Activated CD4-positive, alpha-beta T cell treated with anti-CD3 and anti-CD28 coated beads for 24 hours (primary cell): Measurements from ENCODE around the gene CENPL.
"Not testable (repeated sequence)": the region's sequence is repeated elsewhere in the genome, so short reads cannot be mapped to it uniquely, and the experiment has no call there.

ENCODE experiments used
- DNase-seq, 2 donors: peaks; one replicate each; pipeline ENCODE4 v3.0.0-alpha.2; 2020; ENCODE audit warnings: low read depth in 2 of 2

Gene CENPL

DNA sequence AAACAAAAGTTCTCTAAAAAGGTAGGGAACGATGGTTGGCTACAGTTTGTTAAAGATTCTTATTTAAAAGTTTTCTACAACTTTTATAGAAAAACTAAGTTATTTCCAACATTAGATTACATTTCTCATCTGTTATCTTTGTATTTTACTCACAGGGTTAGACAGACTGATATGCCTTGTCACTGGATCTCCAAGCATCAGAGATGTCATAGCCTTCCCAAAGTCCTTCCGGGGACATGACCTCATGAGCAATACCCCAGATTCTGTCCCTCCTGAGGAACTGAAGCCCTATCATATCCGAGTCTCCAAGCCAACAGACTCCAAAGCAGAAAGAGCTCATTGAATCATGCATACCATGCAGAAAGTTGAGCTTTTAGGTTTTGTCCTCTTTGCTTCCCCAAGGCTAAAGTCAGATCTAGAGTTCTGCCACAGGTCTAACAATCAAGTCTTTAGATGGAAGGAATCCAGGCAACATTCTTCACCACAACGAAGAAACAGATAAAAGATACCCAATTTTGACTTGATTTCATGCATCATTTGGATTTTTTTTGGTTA, 32.8 kb upstream of the CENPL start:
- no peak for DNase-seq

DNA sequence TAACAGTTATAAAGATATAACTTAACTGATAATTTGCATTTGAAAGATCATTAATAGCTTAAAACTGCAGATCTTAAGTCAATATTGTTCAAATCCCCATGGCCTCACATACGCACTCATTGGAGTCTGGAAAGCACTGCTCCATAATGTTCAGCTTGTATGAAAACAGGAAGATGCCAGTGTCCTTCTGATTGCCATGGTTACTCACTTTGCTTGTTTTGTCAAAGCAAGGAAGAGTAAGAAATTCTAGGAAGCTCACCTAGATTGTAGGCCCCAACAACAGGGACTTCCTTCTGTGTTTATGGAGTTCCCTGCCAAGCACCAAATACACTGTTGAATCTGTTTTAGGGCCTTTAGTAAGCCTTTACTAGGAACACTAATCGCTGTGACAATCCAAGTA, 32.2 kb upstream of the CENPL start:
- DNase-seq, result no peak

DNA sequence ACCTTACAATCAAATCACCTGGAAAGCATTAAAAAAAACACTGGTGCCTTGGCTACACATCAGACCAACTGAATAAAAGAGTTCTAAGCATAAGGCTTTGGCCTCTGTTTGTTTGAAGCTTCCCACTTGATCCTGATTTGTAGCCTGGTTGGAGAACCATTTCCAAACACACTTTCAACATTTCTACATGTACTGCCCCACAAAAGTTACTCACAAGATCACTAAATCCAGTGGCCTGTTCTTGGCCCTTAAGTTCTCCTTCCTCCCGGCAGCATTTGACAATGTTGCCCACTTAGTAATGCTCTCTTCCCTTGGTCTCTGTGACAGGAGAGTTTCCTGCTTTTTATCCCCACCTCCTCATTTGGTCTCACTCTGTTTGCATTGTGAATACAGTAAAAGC, 31.3 kb upstream of the CENPL start:
- DNase-seq, result no peak

DNA sequence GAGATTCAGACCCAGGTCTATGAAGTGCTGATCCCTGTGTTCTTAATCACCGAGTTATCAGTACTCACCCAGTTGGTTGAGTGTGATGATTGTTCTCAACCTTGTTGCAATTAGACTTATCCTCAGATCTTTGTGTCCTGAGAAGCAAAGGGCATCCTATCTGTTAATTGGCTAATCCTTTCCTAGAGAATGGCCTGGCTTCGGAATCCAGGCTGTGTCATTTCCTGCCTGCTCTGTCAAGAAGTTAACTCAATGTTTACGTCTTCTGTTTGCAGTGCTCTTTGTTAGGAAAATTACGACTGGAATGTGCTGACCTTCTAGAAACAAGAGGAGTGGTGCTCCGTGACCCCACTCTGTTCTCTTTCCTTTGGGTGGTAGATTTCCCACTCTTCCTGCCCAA, 28.4 kb upstream of the CENPL start:
- no peak for DNase-seq

DNA sequence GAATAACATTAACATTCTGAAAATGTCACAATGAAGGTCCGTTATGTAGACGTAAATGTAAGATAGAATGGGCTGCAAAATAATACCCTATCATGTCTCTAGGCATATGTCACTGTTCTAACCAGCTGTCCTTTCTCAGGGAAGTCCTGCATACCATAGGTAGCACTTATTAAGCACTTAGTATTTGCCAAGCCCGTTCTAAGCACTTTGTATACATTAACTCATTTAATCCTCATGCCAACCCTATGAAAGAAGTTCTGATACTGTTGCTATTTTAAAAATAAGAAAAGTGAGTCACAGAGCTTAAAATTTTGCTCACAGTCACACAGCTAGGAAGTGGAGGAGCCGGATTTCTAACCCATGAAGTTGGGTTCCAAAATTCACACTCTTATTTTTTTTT, 27.4 kb upstream of the CENPL start:
- no peak for DNase-seq

DNA sequence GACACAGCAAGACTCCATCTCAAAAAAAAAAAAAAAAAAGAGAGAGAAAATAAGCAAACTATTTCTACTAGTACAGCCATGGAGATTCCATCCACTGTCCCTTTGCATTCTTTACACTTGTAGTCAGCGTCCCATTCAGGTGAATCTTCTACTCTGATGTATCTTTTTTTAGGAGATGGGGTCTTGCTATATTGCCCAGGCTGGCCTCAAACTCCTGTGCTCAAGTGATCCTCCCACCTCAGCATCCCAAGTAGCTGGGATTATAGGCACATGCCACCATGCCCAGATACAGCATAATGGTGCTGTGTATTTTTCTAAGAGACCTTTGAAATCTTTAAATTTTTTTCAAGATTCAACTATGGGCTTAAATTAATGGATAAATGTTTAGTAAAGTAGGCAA, 8.1 kb upstream of the CENPL start:
- no peak for DNase-seq

DNA sequence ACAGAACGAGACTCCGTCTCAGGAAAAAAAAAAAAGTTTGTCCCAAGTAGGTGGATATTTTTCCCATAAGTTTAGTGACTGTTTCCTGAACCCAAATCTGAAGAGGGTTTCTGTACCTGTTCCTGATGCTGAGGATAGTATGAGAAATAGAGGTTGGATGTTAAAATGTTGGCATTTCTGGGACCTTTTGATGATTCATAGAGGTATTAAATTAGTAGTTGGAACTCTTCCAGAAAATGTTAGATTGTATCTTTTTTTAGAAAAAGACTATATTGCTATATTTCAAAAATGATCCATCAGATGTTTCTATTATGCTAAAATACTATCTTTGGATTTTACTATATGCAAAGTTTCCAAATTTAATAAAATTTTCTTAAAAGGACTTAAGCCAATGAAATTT, 2.9 kb upstream of the CENPL start:
- DNase-seq, result no peak

DNA sequence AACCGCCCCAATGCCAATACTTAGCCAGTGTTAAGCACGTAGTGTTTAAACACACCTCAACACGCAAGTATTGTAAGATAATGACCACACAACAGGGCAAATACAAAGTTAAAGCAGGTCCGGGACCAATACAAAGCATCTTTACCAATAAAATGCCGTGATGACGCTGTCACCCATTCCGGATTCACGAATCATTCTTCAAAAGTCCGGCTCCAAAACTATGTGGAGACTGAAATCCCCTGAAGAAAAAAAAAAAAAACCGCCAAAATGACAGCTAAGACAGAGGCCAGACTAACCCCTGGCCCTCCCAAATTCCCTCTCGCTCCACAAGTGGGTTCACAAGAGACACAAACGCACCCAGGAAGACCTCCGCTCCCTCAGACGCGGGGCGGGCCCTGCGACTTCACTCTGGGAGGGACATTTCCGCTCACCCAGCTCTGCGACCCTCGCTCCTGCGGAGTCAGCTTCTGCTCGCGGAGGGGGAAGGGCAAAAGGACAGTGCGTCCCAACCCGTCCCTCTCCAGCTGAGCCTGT, 835 bp downstream of the CENPL start:
- no peak for DNase-seq

DNA sequence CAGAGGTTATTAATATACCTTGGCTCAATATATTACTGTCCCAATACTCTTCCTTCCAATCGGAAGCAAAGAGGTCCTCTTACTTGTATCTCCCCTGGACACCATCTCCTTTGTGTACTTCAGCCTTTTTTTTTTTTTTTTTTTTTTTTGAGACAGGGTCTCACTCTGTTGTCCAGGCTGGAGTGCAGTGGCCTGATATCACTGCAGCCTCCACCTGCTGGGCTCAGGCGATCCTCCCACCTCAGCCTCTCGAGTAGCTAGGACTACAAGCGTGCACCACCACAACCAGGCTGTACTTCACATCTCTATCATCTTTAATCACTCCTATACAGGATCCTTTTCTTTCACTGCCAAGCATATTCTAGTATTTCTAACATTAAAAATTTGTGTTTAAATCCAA, 3.0 kb downstream of the CENPL start:
- no peak for DNase-seq

DNA sequence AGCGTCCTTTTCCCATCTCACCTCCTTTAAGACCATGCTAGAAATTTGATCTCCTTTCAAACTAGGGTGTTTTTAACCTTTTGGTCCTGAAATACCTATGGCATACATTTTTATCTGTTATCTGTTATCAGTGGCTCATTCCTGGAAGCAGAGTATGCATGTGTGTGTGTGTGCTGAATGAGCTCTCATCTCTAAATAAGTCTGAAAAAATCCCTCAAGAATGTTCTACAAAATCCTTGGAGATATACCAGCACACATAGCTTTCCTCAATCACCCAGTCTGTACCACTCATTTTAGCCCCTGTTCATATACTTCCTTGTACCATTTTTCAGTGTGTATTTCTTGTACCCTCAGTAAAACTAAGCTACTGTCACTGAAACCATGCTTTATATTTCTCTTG, 6.2 kb downstream of the CENPL start:
- DNase-seq, result no peak

DNA sequence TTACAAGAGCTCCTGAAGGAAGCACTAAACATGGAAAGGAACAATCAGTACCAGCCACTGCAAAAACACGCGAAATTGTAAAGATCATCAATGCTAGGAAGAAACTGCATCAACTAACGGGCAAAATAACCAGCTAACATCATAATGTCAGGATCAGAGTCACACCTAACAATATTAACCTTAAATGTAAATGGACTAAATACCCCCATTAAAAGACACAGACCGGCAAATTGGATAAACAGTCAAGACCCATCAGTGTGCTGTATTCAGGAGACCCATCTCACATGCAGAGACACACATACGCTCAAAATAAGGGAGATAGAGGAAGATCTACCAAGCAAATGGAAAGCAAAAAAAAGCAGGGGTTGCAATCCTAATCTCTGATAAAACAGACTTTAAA, 11.0 kb downstream of the CENPL start:
- not testable (repeated sequence) for DNase-seq

DNA sequence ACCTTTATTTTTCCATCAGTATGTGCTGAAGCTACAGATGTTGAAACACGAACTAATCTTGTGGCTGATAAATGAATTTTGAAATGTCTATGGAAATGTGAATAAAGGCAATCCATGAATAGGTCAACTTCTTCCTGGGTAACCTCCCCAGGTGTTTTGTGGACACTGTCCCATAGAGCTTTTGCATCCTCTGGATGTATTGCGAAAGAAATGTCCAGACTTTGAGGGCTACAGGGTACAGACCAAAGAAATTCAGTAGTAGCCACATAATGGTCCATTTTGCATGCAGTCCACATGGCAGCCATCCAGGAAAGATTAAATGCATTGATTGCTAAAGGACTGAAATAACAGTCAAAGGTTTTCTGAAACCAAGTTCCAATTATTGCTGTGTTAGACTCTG, 21.7 kb downstream of the CENPL start:
- DNase-seq, result no peak

DNA sequence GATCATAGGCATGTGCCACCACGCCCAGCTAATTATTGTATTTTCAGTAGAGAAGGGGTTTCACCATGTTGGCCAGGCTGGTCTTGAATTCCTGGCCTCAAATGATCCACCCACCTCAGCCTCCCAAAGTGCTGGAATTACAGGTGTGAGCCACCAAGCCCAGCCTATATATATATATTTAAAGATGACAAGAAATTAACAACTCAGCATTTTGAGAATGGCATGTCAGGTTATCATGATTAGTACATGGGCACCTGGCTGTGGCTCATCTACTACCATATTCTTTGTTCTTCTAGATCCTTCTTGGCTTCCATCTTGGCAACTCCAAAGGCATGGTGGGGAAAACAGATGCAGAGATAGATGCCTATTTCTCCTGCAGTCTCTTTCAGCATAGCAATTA, 24.7 kb downstream of the CENPL start:
- DNase-seq, result not testable (repeated sequence)

DNA sequence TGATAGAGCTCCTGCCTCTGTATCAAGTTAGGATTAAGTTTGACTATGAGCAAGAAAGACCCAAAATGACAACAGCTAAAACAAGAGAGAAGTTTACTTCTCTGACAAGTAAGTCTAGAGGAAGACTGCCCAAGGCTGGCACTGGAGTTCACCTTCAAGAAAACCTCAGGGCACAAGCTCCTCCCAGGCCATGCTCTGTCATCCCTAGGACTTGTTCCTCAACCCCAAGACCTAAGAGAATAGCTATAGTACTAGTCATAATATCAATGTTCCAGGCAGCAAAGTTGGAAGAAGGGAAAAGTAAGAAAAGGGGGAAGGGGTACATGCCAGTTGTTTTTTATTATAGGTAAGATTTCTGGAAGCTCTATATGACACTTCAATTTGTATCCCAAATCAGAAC, 26.6 kb downstream of the CENPL start:
- DNase-seq, result no peak

DNA sequence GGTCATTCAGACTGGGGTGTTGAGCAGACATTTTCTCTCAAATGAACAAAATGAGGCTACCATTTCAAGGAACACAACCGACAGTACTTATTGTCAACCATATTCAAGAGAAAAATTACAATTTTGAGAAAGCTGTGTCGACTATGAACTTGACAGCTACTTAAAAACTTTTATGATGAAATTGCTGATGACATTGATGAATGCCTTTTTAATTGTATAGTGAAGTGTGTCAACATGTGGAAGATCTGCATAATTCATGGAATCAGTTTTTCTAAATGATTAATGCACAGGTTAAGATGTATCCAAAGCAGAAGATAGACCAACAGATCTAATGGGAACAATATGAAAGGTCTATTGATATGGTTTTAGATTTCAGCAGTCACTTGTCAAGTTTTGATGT, 34.8 kb downstream of the CENPL start:
- no peak for DNase-seq

DNA sequence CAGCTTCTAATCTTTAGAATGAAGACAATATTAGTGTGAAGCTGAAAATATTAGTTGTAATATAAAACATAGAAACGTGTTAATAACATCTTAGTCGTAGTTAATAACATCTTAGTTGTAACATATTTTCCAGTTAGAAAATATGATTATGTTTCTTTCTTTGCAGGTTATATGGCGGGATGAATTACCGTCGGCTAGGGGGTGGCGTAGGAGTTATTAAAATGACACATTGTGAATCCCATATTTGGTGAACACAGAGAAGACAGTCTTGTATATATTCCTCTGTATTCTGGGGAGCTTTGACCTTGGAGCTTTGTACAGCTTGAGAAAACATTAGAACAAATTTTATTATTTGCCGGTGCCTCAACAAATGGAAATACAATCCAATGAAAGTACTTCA, 39.7 kb downstream of the CENPL start:
- DNase-seq, result no peak

DNA sequence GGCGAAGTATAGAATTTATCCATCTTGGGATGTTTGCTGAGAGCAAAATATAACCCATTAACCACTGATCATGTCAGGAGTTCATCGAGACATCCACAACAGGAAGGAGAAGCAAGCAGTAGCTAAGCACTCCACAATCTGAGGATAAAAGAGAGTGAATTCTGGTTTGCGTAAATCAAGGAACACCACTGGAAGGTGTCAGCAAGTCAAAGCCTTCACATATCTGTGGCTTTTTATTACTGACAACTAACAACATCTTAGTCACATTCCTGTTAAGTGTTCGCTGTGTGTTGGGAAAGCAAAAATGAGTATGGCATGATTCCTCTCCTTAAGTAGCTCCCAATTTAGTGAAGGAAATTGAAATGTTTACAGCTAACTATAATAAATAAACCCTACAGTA, 44.7 kb downstream of the CENPL start:
- no peak for DNase-seq

DNA sequence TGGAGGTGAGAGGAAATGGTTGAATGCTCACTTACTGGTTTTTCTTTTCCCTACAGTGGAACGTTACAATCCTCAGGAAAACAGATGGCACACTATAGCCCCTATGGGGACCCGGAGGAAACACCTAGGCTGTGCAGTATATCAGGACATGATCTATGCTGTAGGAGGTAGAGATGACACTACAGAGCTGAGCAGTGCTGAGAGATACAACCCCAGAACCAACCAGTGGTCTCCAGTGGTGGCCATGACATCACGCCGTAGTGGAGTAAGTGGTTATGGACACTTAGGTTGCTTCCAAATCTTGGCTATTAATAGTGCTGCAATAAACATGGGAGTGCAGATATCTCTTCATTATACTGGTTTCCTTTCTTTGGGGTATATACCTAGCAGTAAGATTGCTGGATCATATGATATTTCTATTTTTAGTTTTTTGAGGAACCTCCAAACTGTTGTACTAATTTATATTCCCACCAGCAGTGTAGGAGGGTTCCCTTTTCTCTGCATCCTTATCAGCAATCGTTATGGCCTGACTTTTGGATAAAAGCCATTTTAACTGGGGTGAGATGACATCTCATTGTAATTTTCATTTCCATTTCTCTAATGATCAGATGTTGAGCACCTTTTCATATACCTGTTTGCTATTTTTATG, 49.0 kb downstream of the CENPL start:
- DNase-seq, result no peak

DNA sequence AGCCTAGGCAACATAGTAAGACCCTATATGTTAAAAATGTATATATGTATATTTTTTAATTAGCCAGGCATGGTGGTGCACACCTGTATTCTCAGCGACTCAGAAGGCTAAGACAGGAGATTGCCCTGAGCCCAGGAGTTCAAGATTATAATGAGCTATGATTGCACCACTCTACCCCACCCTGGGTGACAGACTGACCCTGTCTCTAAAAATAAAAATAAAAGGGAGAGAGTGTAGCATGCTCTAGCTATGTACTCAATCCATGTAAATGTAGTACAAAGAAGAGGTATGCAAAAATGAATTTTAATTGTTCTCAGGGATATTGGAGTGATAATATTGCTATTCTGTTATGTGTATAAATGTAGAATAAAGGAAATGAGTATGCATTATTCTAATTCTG, 53.1 kb downstream of the CENPL start:
- DNase-seq, result no peak

DNA sequence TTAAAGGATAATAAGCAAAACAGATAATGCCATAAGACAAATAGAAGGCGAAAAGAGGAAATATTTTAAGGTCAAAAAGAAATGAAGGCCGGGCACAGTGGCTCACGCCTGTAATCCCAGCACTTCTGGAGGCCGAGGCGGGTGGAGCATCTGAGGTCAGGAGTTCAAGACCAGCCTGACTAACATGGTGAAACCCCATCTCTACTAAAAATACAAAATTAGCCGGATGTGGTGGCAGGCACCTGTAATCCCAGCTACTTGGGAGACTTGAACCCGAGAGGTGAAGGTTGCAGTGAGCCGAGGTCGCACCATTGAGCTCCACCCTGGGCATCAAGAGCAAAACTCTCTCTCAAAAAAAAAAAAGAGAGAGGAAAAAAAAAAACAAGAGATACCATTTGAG, 54.4 kb downstream of the CENPL start:
- not testable (repeated sequence) for DNase-seq

DNA sequence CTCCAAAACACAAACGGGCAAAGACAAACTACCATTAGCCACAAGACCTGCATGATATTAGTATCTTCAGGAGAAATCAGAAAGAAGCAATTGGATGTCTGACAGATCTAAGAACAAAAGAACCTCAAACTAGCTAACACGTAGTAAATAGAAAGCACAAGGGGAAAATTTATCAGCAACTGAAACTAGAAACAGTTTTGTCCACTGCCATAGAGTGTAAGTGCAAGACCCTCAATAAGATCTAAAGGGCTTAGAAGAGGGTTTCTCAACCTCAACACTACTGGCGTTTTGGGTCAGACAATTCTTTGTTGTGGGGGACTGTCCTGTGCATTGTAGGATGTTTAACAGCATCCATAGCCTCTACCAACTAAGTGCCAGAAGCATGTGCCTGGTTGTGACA, 55.9 kb downstream of the CENPL start:
- DNase-seq, result no peak

DNA sequence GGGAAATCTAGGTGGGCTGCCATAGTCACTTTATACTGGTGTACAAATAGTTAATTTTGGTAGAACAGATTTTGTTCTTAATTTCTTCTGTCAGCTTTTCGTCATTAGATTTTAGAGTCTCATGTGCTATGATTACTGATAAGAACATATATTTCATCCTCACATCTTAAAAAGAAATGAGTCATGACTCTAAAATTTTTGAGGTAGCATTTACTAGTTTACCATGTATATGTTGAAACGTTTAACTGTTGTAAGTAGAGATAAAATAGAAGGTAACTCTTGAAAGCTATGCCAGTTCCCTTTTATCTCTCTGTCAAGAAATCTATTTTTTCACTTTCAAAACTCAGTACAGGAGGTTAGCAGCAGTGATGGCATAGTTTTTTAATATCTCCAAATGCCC, 56.5 kb downstream of the CENPL start:
- DNase-seq, result no peak

DNA sequence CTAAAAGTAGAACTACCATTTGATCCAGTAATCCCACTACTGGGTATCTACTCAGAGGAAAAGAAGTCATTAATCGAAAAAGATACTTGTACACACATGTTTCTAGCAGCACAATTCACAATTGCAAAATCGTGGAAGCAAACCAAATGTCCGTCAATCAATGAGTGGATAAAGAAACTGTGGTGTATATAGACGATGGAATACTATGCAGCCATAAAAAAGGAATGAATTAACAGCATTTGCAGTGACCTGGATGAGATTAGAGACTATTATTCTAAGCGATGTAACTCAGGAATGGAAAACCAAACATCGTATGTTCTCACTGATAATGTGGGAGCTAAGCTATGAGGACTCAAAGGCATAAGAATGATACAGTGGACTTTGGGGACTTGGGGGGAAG, 60.4 kb downstream of the CENPL start:
- DNase-seq, result not testable (repeated sequence)

DNA sequence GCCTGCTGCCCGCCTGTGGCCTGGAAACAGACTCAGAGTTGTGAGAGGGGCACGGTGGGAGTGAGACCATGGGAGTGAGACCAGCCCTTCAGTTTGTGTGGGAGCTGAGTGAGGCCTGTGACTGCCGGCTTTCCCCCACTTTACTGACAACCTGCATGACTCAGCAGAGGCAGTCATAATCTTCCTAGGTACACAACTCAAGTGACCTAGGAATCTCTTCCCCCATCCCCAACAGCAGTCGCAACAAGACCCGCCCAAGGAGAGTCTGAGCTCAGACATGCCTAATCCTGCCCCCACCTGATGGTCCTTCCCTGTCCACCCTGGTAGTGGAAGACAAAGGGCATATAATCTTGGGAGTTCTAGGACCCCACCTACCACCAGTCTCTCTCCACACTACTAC, 65.7 kb downstream of the CENPL start:
- DNase-seq, result no peak
